SK-N-SH (cell line): ENCODE results near the gene TRAK1.

Experiments used
- EZH2phosphoT487 ChIP-seq: fragments of 200-600 bp; sonication (generic); IDR thresholded peaks from 2 replicates; pipeline ENCODE4 v1.6.1; 2017; ENCODE audit warnings: low read depth, mixed run types, mild to moderate bottlenecking, antibody characterized with exemption, moderate library complexity, borderline replicate concordance
- JUND ChIP-seq: IDR thresholded peaks from 2 replicates; pipeline ENCODE4 v1.4.0; 2012
- NFIC ChIP-seq: IDR thresholded peaks from 2 replicates; pipeline ENCODE4 v1.4.0; 2012; ENCODE audit warnings: borderline replicate concordance
- NRF1 ChIP-seq: IDR thresholded peaks from 2 replicates; pipeline ENCODE4 v1.6.1; 2012; ENCODE audit warnings: low read depth, mild to moderate bottlenecking, low read length
- POLR2AphosphoS5 ChIP-seq: IDR thresholded peaks from 2 replicates; pipeline ENCODE4 v1.6.1; 2012; ENCODE audit warnings: low read depth, low read length
- RAD21 ChIP-seq: IDR thresholded peaks from 2 replicates; pipeline ENCODE4 v1.6.1; 2012; ENCODE audit warnings: mild to moderate bottlenecking, low read length
- RCOR1 ChIP-seq: fragments of 150-350 bp; IDR thresholded peaks from 2 replicates; pipeline ENCODE4 v1.6.1; 2017; ENCODE audit warnings: antibody characterized with exemption, low read length
- RFX5 ChIP-seq: IDR thresholded peaks from 2 replicates; pipeline ENCODE4 v1.6.1; 2012; ENCODE audit warnings: mild to moderate bottlenecking, improper control_type of control experiment, low read length
- SIN3A ChIP-seq: IDR thresholded peaks from 2 replicates; pipeline ENCODE4 v1.6.1; 2012; ENCODE audit warnings: low read depth, mild to moderate bottlenecking, low read length, moderate library complexity, borderline replicate concordance
- SMC3 ChIP-seq: IDR thresholded peaks from 2 replicates; pipeline ENCODE4 v1.6.1; 2012; ENCODE audit warnings: low read depth, low read length, improper control_type of control experiment
- TF ChIP-seq, protein P1 (sequence below): IDR thresholded peaks from 2 replicates; pipeline ENCODE4 v1.4.0; 2012; ENCODE audit warnings: low read depth, borderline replicate concordance
- TF ChIP-seq, protein P2 (sequence below): fragments of 200-600 bp; sonication (generic); IDR thresholded peaks from 2 replicates; pipeline ENCODE4 v1.6.1; 2017; ENCODE audit warnings: antibody characterized with exemption, mild to moderate bottlenecking, moderate library complexity
- TF ChIP-seq, protein P3 (sequence below): IDR thresholded peaks from 2 replicates; pipeline ENCODE4 v1.4.0; 2012; ENCODE audit warnings: low read depth

DNA sequence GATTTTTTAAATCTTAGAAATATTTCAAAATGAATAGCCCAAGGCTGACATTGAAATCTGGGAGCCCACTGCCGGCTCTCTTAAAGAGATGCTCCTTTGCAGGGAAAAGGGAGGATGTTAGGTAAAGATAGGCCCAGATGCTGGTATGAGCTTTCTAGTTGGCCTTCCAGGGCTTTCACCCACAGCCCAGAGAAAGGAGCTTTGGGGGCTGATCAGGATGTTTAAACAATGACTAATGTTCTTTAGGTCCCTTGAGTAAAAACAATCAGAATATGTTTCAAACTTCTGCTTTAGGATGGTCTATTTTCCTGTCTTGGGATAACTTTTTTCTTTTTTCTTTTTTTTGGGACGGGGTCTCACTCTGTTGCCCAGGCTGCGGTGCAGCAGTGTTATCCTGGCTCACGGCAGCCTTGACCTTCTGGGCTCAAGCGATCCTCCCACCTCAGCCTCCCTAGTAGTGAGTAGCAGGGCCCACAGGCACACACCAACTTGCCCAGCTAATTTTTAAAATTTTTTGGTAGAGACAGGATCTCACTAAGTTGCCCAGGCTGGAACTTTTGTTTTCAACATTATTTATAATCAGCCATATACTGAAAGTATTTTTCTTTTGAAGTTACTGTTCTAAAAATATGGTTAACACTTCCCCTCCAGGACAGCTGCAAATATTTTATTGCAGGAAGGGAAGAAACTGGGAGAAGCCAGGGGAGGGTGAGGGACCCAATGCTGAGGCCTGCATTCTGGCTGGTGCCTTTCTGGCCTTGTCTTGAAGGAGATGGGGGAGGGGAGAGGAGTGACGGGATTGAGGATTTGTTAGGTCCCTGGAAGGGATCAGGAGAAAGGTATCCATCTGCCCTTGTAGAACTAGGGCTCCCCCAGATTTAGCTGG lies 70.1 kb downstream of the TRAK1 start:
- no peak for TF ChIP-seq RAD21
- TF ChIP-seq POLR2AphosphoS5, result no peak
- TF ChIP-seq, protein P1, sequence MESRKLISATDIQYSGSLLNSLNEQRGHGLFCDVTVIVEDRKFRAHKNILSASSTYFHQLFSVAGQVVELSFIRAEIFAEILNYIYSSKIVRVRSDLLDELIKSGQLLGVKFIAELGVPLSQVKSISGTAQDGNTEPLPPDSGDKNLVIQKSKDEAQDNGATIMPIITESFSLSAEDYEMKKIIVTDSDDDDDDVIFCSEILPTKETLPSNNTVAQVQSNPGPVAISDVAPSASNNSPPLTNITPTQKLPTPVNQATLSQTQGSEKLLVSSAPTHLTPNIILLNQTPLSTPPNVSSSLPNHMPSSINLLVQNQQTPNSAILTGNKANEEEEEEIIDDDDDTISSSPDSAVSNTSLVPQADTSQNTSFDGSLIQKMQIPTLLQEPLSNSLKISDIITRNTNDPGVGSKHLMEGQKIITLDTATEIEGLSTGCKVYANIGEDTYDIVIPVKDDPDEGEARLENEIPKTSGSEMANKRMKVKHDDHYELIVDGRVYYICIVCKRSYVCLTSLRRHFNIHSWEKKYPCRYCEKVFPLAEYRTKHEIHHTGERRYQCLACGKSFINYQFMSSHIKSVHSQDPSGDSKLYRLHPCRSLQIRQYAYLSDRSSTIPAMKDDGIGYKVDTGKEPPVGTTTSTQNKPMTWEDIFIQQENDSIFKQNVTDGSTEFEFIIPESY, result no peak
- TF ChIP-seq RFX5, result no peak
- TF ChIP-seq, protein P2, sequence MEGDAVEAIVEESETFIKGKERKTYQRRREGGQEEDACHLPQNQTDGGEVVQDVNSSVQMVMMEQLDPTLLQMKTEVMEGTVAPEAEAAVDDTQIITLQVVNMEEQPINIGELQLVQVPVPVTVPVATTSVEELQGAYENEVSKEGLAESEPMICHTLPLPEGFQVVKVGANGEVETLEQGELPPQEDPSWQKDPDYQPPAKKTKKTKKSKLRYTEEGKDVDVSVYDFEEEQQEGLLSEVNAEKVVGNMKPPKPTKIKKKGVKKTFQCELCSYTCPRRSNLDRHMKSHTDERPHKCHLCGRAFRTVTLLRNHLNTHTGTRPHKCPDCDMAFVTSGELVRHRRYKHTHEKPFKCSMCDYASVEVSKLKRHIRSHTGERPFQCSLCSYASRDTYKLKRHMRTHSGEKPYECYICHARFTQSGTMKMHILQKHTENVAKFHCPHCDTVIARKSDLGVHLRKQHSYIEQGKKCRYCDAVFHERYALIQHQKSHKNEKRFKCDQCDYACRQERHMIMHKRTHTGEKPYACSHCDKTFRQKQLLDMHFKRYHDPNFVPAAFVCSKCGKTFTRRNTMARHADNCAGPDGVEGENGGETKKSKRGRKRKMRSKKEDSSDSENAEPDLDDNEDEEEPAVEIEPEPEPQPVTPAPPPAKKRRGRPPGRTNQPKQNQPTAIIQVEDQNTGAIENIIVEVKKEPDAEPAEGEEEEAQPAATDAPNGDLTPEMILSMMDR, result no peak
- no peak for TF ChIP-seq NFIC
- TF ChIP-seq SIN3A, result no peak
- TF ChIP-seq RCOR1, result no peak
- TF ChIP-seq, protein P3, sequence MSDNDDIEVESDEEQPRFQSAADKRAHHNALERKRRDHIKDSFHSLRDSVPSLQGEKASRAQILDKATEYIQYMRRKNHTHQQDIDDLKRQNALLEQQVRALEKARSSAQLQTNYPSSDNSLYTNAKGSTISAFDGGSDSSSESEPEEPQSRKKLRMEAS, result no peak
- TF ChIP-seq SMC3, result no peak
- no peak for TF ChIP-seq EZH2phosphoT487
- no peak for TF ChIP-seq NRF1
- no peak for TF ChIP-seq JUND
